ENCODE results near the gene ATP2A3. TPM values are rescaled to one million over a fixed set of nuclear protein-coding genes. Genes with fewer than 3 reads are reported as not detected.

Gene ATP2A3
- total and polyA plus RNA-seq, 2 experiments from 2014 or later = 2.2 to 4.1 TPM

- WGBS (ENCODE audit: low lambda C conversion rate, missing lambda C conversion rate) = 75% methylated on average over 4 of the region's 4 CpGs
These were observed 73.4 kb downstream of the ATP2A3 start for GRCh38 chr17:3890878-3891219.

DNA sequence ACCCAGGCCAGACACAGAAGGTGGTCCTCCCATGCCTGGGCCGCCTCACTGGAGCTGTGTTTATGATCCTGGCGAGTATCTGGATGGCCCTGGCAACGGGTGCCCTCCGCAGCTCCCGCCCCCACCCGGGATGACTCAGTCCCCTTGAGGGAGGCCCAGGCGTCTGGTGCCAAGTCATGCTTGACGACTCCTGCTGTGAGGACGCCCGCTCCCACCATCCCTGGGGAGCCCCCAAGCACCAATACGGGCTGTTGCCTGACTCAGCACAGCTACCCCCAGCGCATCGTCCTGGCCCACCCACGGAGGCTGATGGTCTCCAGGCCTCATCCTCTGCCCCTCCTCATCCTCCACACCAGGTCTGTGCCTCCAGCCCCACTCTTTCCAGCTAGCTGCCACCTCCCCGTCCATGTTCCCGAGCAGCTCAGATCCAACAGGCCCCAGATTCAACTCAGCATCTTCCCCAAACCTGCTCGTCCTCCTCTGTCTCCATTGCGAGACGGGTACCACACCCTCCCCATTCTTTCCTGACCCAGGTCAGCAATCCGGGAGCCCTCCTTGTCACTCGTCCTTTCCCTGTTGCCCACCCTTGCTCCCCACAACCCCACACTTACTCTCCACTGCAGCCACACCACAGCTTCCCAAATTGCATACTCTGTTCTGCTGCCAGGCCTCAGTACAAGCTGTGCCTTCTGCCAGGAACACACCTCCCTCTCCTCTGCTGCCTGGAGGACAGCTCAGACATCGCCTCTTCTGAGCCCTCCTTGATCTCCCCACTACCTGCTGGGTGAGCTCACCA lies 74.0 kb downstream of the ATP2A3 start:
- Histone ChIP-seq H3K9me3 (ENCODE audit: low read depth) (no peaks in the 10 kb centered on the region), H3K4me2 (peak overlapping the region; percentile 63), H3K36me3 (replicated peaks; ENCODE audit: insufficient read depth, low read depth) (no peaks in the 10 kb centered on the region), H3K79me2 (peaks cover 4% of the 10 kb centered on the region), H3K27ac (peak overlapping the region; percentile 90), H2AFZ (no peak overlapping the region), H3K27me3 (no peaks in the 10 kb centered on the region), H4K20me1 (ENCODE audit: insufficient read depth, poor library complexity, severe bottlenecking) (no peaks in the 10 kb centered on the region), H3K4me1 (ENCODE audit: insufficient read depth) (peaks cover 40% of the 10 kb centered on the region), H3K9me2 (replicated peaks; ENCODE audit: insufficient read depth) (no peaks in the 10 kb centered on the region), H3K4me3 (no peak overlapping the region)
- peak; percentile 80 for DNase-seq (ENCODE audit: low spot score)
- 56% methylated on average over 15 of the region's 22 CpGs for WGBS (ENCODE audit: low lambda C conversion rate, missing lambda C conversion rate)
- TF ChIP-seq, protein P1, sequence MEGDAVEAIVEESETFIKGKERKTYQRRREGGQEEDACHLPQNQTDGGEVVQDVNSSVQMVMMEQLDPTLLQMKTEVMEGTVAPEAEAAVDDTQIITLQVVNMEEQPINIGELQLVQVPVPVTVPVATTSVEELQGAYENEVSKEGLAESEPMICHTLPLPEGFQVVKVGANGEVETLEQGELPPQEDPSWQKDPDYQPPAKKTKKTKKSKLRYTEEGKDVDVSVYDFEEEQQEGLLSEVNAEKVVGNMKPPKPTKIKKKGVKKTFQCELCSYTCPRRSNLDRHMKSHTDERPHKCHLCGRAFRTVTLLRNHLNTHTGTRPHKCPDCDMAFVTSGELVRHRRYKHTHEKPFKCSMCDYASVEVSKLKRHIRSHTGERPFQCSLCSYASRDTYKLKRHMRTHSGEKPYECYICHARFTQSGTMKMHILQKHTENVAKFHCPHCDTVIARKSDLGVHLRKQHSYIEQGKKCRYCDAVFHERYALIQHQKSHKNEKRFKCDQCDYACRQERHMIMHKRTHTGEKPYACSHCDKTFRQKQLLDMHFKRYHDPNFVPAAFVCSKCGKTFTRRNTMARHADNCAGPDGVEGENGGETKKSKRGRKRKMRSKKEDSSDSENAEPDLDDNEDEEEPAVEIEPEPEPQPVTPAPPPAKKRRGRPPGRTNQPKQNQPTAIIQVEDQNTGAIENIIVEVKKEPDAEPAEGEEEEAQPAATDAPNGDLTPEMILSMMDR (IDR thresholded peaks at IDR 0.05; ENCODE audit: poor library complexity) = no peak
- no peak for TF ChIP-seq EZH2phosphoT487 (IDR thresholded peaks at IDR 0.05; ENCODE audit: low read depth, severe bottlenecking, unreplicated experiment)
- no peak for TF ChIP-seq EZH2 (IDR thresholded peaks at IDR 0.05; ENCODE audit: borderline replicate concordance)

More at GRCh38 chr17:3890878-3891219, 73.4 kb downstream of the ATP2A3 start:
- peak overlapping the region; percentile 79 for H3K27ac ChIP-seq
- H3K9me3 ChIP-seq (ENCODE audit: low read depth) = no peaks in the 10 kb centered on the region
- H3K36me3 ChIP-seq (replicated peaks; ENCODE audit: insufficient read depth, low read depth) = no peaks in the 10 kb centered on the region
- no peak overlapping the region for H2AFZ ChIP-seq
- H3K79me2 ChIP-seq = peaks cover 4% of the 10 kb centered on the region
- H3K9me2 ChIP-seq (replicated peaks; ENCODE audit: insufficient read depth) = no peaks in the 10 kb centered on the region
- TF ChIP-seq EZH2 (IDR thresholded peaks at IDR 0.05; ENCODE audit: borderline replicate concordance) (no peak), EZH2phosphoT487 (IDR thresholded peaks at IDR 0.05; ENCODE audit: low read depth, severe bottlenecking, unreplicated experiment) (no peak)
- TF ChIP-seq, protein P1 (IDR thresholded peaks at IDR 0.05; ENCODE audit: poor library complexity) = no peak
- no peaks in the 10 kb centered on the region for H4K20me1 ChIP-seq (ENCODE audit: insufficient read depth, poor library complexity, severe bottlenecking)
- no peak overlapping the region for H3K4me3 ChIP-seq
- no peaks in the 10 kb centered on the region for H3K27me3 ChIP-seq
- peaks cover 40% of the 10 kb centered on the region for H3K4me1 ChIP-seq (ENCODE audit: insufficient read depth)
- H3K4me2 ChIP-seq = peak overlapping the region; percentile 63
- DNase-seq (ENCODE audit: low spot score) = no peak

GRCh38 chr17:3889325-3890012 lies 74.8 kb downstream of the ATP2A3 start:
- peak overlapping the region; percentile 90 for H3K27ac ChIP-seq
- no peaks in the 10 kb centered on the region for H3K27me3 ChIP-seq
- peak overlapping the region; percentile 63 for H3K4me2 ChIP-seq
- TF ChIP-seq, protein P1 (IDR thresholded peaks at IDR 0.05; ENCODE audit: poor library complexity) = no peak
- TF ChIP-seq EZH2phosphoT487 (IDR thresholded peaks at IDR 0.05; ENCODE audit: low read depth, severe bottlenecking, unreplicated experiment) (no peak), EZH2 (IDR thresholded peaks at IDR 0.05; ENCODE audit: borderline replicate concordance) (no peak)
- no peaks in the 10 kb centered on the region for H3K36me3 ChIP-seq (replicated peaks; ENCODE audit: insufficient read depth, low read depth)
- no peaks in the 10 kb centered on the region for H4K20me1 ChIP-seq (ENCODE audit: insufficient read depth, poor library complexity, severe bottlenecking)
- no peaks in the 10 kb centered on the region for H3K9me3 ChIP-seq (ENCODE audit: low read depth)
- 84% methylated on average over 16 of the region's 17 CpGs for WGBS (ENCODE audit: low lambda C conversion rate, missing lambda C conversion rate)
- no peak overlapping the region for H3K4me3 ChIP-seq
- H2AFZ ChIP-seq = no peak overlapping the region
- no peak for DNase-seq (ENCODE audit: low spot score)
- H3K79me2 ChIP-seq = peaks cover 4% of the 10 kb centered on the region
- H3K9me2 ChIP-seq (replicated peaks; ENCODE audit: insufficient read depth) = no peaks in the 10 kb centered on the region
- peaks cover 38% of the 10 kb centered on the region for H3K4me1 ChIP-seq (ENCODE audit: insufficient read depth)

Measured in hepatocyte (in vitro differentiated cells).